ENCODE results near the gene RARB. TPM values are rescaled to one million over a fixed set of nuclear protein-coding genes. Genes with fewer than 3 reads are reported as not detected.

Gene RARB
- total RNA-seq, 2 donors from 2014 or later, result 21.5 to 21.9 TPM

DNA sequence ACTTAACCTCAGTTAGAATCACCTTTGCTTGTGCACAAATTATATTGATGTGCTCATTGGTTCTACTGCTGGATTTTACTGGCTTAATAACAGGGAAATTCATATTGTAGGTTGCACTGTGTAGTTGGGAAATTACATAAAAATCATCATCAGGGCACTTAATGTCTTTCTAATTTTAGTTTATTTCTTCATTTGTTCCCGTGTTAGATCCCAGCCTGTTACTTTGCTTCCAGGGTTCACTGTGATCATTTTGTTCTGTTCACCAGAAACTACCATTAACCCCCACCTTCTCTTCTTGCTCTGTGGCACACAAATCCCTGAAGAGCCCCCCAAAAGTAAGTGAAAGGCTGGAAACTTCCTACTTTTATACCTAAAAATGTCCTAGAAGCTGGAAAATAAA is 80.4 kb downstream of the RARB start:
- H3K27ac Mint-ChIP-seq, result no peak overlapping the region
- 67 to 94% methylated on average over 1 of the region's 1 CpG for WGBS, 2 experiments (ENCODE audit: insufficient coverage in 1 of 2, insufficient read length in 1 of 2)

DNA sequence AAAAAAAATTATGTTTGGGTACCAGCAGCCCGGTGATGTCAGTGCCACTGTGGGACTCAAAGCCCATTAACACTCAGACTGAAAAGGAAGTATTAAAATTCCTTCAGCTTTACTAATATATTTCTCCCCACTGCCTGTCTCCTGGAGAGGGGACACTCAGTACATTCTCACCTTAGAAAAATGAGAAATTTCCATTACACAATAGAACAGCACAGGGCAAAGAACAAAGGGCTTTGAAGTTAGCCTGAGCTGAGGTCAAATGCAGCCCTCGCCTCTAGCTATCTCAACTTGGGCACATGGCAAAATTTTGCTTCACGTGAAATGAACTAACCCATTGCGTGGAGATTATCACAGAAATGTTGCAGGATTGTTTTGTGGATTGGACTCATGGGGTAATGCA is 80.8 kb downstream of the RARB start:
- Histone ChIP-seq H3K9ac (ENCODE audit: extremely low read depth, low read length, poor library complexity, severe bottlenecking) (no peak overlapping the region), H3K9me3 (ENCODE audit: control insufficient read depth, low read length) (no peaks in the 10 kb centered on the region), H3K27me3 (ENCODE audit: control insufficient read depth, insufficient read depth, low read length, poor library complexity, severe bottlenecking) (no peaks in the 10 kb centered on the region), H3K4me3 (ENCODE audit: low read length) (no peak overlapping the region), H3K36me3 (ENCODE audit: control insufficient read depth, insufficient read depth, low read length) (peaks cover 32% of the 10 kb centered on the region), H3K27ac (ENCODE audit: low read depth, low read length) (no peak overlapping the region), H3K4me1 (ENCODE audit: control insufficient read depth, insufficient read depth, low read length) (no peaks in the 10 kb centered on the region)
- no peaks in the 10 kb centered on the region for H3K9me3 Mint-ChIP-seq
- whole genome bisulfite sequencing, 2 experiments (ENCODE audit: insufficient coverage in 1 of 2, insufficient read length in 1 of 2), result 70 to 72% methylated on average over 4 of the region's 4 CpGs
- DNase-seq, result no peak
- H3K27ac Mint-ChIP-seq, result no peak overlapping the region
- TF ChIP-seq, protein P1, sequence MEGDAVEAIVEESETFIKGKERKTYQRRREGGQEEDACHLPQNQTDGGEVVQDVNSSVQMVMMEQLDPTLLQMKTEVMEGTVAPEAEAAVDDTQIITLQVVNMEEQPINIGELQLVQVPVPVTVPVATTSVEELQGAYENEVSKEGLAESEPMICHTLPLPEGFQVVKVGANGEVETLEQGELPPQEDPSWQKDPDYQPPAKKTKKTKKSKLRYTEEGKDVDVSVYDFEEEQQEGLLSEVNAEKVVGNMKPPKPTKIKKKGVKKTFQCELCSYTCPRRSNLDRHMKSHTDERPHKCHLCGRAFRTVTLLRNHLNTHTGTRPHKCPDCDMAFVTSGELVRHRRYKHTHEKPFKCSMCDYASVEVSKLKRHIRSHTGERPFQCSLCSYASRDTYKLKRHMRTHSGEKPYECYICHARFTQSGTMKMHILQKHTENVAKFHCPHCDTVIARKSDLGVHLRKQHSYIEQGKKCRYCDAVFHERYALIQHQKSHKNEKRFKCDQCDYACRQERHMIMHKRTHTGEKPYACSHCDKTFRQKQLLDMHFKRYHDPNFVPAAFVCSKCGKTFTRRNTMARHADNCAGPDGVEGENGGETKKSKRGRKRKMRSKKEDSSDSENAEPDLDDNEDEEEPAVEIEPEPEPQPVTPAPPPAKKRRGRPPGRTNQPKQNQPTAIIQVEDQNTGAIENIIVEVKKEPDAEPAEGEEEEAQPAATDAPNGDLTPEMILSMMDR (conservative IDR thresholded peaks at IDR 0.05), result no peak
- peaks cover 8% of the 10 kb centered on the region for H3K4me1 Mint-ChIP-seq
- peaks cover 46% of the 10 kb centered on the region for H3K36me3 Mint-ChIP-seq (ENCODE audit: low read depth)
- H3K4me3 Mint-ChIP-seq, result no peak overlapping the region
- H3K27me3 Mint-ChIP-seq (ENCODE audit: insufficient read depth), result no peaks in the 10 kb centered on the region

More for the DNA sequence above, 80.4 kb downstream of the RARB start:
- Mint-ChIP-seq H3K4me3 (no peak overlapping the region), H3K9me3 (no peaks in the 10 kb centered on the region), H3K36me3 (ENCODE audit: low read depth) (peaks cover 50% of the 10 kb centered on the region), H3K4me1 (peaks cover 8% of the 10 kb centered on the region), H3K27me3 (ENCODE audit: insufficient read depth) (no peaks in the 10 kb centered on the region)
- H3K9me3 ChIP-seq (ENCODE audit: control insufficient read depth, low read length), result no peaks in the 10 kb centered on the region
- H3K27ac ChIP-seq (ENCODE audit: low read depth, low read length), result no peak overlapping the region
- DNase-seq, result no peak
- H3K4me1 ChIP-seq (ENCODE audit: control insufficient read depth, insufficient read depth, low read length), result no peaks in the 10 kb centered on the region
- no peaks in the 10 kb centered on the region for H3K27me3 ChIP-seq (ENCODE audit: control insufficient read depth, insufficient read depth, low read length, poor library complexity, severe bottlenecking)
- peaks cover 37% of the 10 kb centered on the region for H3K36me3 ChIP-seq (ENCODE audit: control insufficient read depth, insufficient read depth, low read length)
- TF ChIP-seq, protein P1 (conservative IDR thresholded peaks at IDR 0.05), result no peak
- H3K4me3 ChIP-seq (ENCODE audit: low read length), result no peak overlapping the region
- no peak overlapping the region for H3K9ac ChIP-seq (ENCODE audit: extremely low read depth, low read length, poor library complexity, severe bottlenecking)

GRCh38 chr3:25510797-25511196 is 82.7 kb downstream of the RARB start:
- Histone ChIP-seq H3K27ac (ENCODE audit: low read depth, low read length) (no peak overlapping the region), H3K36me3 (ENCODE audit: control insufficient read depth, insufficient read depth, low read length) (peaks cover 23% of the 10 kb centered on the region), H3K4me3 (ENCODE audit: low read length) (no peak overlapping the region), H3K9me3 (ENCODE audit: control insufficient read depth, low read length) (peaks cover 9% of the 10 kb centered on the region), H3K4me1 (ENCODE audit: control insufficient read depth, insufficient read depth, low read length) (no peaks in the 10 kb centered on the region), H3K9ac (ENCODE audit: extremely low read depth, low read length, poor library complexity, severe bottlenecking) (no peak overlapping the region), H3K27me3 (ENCODE audit: control insufficient read depth, insufficient read depth, low read length, poor library complexity, severe bottlenecking) (no peaks in the 10 kb centered on the region)
- 100% methylated on average over 1 of the region's 2 CpGs; no CpG with 5 or more reads in 1 of the 2 experiments for WGBS, 2 experiments (ENCODE audit: insufficient coverage in 1 of 2, insufficient read length in 1 of 2)
- H3K4me3 Mint-ChIP-seq, result no peak overlapping the region
- H3K9me3 Mint-ChIP-seq, result no peaks in the 10 kb centered on the region
- TF ChIP-seq, protein P1 (conservative IDR thresholded peaks at IDR 0.05), result no peak
- H3K36me3 Mint-ChIP-seq (ENCODE audit: low read depth), result peaks cover 39% of the 10 kb centered on the region
- no peak for DNase-seq
- H3K27ac Mint-ChIP-seq, result no peak overlapping the region
- no peaks in the 10 kb centered on the region for H3K27me3 Mint-ChIP-seq (ENCODE audit: insufficient read depth)
- peaks cover 10% of the 10 kb centered on the region for H3K4me1 Mint-ChIP-seq
